ENCODE data around the gene PLEKHG4B.

GRCh38 chr5:53381-54174, 38.4 kb upstream of the PLEKHG4B start:
- no peak for TF ChIP-seq CTCF (IDR thresholded peaks at IDR 0.05)
- TF ChIP-seq ZNF423 (CRISPR knock-in tag; IDR thresholded peaks at IDR 0.05): peak; percentile 77; the same call in 1 of the 2 replicates
- TF ChIP-seq ZNF232 (CRISPR knock-in tag; IDR thresholded peaks at IDR 0.05): no peak
- no peak for TF ChIP-seq E2F4 (CRISPR knock-in tag; IDR thresholded peaks at IDR 0.05; ENCODE audit: borderline replicate concordance, low read depth)
- no peak for TF ChIP-seq ESRRA (CRISPR knock-in tag; IDR thresholded peaks at IDR 0.05; ENCODE audit: borderline replicate concordance)
- peak; percentile 70 for TF ChIP-seq SP1 (CRISPR knock-in tag; conservative IDR thresholded peaks at IDR 0.05)
- TF ChIP-seq RELA (CRISPR knock-in tag; IDR thresholded peaks at IDR 0.05; ENCODE audit: borderline replicate concordance): no peak
- no peak for TF ChIP-seq GABPB1 (CRISPR knock-in tag; IDR thresholded peaks at IDR 0.05)
- no peak for TF ChIP-seq NFYB (CRISPR knock-in tag; conservative IDR thresholded peaks at IDR 0.05; ENCODE audit: low read depth)

Measured in WTC11 (cell line).